ENCODE results near the gene RINL. TPM values are rescaled to one million over a fixed set of nuclear protein-coding genes. Genes with fewer than 3 reads are reported as not detected.
"Not testable (repeated sequence)": the region's sequence is repeated elsewhere in the genome, so short reads cannot be mapped to it uniquely, and the experiment has no call there.

RINL gene
- total RNA-seq, 1 experiment from 2014 or later, result 4.8 TPM

DNA sequence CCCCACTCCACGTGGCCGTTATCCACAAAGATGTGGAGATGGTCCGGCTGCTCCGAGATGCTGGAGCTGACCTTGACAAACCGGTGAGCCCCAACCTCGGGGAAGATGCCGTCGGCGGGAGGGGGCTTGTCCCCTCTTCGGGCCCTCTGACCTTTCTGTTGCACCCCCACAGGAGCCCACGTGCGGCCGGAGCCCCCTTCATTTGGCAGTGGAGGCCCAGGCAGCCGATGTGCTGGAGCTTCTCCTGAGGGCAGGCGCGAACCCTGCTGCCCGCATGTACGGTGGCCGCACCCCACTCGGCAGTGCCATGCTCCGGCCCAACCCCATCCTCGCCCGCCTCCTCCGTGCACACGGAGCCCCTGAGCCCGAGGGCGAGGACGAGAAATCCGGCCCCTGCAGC lies 29.2 kb upstream of the RINL start:
- DNase-seq (ENCODE audit: extremely low read depth, low read depth), result no peak

DNA sequence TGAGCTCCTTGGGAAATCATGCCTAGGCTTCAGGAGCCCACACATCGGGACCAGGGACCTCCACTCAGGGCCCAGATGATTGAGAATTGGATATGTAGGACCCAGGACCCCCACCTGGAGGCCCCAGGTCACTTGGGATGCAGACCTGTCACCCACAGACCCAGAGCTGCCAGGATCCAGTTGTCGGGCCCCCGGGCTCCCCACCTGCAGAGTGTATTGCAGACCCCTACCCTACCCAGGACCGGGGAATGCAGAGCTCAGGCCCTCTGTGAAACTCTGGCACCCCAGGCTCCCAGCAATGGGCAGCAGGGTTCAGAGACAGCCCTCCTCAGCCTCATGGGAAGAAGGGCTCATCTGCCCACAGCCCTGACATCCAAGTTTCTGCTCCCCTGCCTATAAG lies 27.5 kb upstream of the RINL start:
- no peak for DNase-seq (ENCODE audit: extremely low read depth, low read depth)

DNA sequence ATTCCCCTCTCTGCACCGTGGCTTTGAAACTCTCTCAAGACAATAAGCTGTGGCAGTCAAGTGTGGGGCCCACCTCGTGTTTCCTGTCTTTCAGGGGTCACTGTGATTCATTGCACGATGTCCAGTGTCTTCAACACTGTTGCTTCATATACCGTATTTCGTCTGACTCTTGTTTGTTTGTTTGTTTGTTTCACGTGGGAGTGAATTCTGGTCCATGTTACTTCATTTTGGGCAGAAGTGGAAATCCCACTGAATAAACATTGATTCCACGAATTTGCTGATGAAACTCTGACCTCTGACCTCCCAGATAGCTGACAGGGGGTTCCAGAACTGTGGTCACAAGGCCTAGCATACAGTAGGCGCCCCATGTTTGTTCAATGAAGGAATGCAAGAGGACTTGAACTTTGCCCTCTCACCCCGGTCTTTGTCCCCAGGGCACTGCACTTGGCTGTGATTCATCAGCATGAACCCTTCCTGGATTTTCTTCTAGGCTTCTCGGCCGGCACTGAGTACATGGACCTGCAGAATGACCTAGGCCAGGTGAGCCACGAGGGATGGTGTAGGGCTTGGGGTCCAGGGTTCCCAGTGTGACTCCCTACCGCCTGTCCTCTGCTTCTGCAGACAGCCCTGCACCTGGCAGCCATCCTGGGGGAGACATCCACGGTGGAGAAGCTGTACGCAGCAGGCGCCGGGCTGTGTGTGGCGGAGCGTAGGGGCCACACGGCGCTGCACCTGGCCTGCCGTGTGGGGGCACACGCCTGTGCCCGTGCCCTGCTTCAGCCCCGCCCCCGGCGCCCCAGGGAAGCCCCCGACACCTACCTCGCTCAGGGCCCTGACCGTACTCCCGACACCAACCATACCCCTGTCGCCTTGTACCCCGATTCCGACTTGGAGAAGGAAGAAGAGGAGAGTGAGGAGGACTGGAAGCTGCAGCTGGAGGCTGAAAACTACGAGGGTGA lies 26.8 kb upstream of the RINL start:
- no peak for DNase-seq (ENCODE audit: extremely low read depth, low read depth)

DNA sequence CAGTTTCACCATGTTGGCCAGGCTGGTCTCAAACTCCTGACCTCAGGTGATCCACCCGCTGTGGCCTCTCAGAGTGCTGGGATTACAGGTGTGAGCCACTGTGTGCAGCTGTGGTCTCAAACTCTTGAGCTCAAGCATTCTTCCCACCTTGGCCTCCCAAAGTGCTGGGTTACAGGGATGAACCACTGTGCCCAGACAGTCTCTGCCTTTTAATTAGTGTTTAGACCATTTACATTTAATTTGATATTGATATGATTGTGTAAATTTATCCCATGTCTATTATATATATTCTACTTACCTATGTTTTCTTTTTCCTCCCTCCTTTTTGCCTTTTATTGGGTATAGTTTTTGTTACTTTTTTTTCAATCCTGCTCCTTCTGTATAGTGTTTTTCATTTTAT lies 23.6 kb upstream of the RINL start:
- no peak for DNase-seq (ENCODE audit: extremely low read depth, low read depth)

DNA sequence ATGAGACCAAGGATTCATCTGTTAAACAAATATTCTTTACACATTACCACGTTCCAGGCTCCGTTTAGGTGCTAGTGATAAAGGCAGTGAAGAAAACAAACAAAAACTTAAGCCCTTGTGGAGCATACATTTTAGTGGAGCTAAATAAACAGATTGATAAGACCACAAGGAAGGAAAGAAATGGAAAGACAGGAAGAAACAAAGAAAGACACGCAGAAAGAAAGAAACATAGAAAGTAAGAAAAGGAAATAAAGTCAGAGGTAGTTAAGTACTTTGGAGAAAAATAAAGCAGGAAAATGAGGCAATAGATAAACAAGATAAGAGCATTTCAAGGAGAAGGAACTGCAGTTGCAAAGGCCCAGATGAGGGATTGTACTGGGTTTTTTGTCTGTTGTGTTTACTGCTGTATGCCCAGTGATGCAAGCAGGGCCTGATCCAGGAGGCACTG lies 22.7 kb upstream of the RINL start:
- no peak for DNase-seq (ENCODE audit: extremely low read depth, low read depth)

DNA sequence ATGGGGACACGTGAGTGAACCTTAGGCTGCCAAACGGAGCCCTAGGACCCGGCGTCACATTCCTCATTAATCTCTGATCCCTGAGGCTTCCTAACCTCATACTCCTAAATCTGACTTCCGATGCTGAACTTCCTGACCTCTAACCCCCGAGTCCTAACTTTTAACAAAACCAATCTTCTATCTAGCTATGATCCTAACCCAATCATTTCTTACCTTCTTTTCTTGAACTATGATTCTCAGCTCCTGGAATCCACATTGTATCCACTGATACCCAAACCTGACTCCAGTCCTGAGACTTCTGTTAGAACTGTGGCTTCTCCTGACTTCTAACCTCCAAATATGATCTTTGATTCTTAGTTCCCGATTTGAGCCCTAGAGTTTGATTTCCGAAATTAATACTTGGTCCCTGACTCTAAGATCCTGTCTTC lies 22.1 kb upstream of the RINL start:
- DNase-seq (ENCODE audit: extremely low read depth, low read depth), result no peak

DNA sequence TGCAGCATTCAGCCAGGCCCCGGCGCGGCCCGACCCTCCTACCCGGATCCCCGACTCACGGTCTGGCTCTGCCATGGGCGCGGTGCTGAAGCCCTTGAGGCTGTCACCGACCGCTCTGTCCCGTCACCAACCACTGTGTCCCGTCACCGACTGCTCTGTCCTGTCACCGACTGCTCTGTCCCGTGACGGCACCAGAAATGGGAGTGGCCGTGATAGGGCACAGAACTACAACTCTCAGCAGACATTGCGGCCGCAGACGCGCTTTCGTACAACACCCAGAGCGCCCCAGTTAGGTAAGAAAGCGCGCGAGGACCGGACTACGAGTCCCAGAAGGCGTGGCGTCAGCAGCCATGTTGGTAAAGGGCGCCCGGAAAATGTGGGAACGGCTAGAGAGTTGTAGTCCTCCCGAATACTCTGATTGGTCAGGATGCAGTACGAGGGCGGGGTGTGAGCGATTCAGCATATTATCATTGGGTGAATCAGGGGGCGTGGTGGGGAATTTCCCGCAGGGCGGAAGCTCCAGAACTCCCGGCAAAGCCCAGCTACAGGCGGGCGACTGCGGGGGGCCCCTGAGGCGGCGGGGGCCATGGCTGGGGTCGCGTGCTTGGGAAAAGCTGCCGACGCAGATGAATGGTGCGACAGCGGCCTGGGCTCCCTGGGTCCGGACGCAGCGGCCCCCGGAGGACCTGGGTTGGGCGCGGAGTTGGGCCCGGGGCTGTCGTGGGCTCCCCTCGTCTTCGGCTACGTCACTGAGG lies 21.5 kb upstream of the RINL start, which contains the start of the genes NFKBIB and SIRT2:
TSS of gene NFKBIB (plus strand) at position 523 of the 755 bp plus-strand sequence. CDS start at position 587, 64 bp downstream.
TSS of gene SIRT2 (minus strand) at position 172 of the 755 bp plus-strand sequence. CDS start at position 75, 97 bp downstream.
- DNase-seq (ENCODE audit: extremely low read depth, low read depth), result peak; percentile 99

DNA sequence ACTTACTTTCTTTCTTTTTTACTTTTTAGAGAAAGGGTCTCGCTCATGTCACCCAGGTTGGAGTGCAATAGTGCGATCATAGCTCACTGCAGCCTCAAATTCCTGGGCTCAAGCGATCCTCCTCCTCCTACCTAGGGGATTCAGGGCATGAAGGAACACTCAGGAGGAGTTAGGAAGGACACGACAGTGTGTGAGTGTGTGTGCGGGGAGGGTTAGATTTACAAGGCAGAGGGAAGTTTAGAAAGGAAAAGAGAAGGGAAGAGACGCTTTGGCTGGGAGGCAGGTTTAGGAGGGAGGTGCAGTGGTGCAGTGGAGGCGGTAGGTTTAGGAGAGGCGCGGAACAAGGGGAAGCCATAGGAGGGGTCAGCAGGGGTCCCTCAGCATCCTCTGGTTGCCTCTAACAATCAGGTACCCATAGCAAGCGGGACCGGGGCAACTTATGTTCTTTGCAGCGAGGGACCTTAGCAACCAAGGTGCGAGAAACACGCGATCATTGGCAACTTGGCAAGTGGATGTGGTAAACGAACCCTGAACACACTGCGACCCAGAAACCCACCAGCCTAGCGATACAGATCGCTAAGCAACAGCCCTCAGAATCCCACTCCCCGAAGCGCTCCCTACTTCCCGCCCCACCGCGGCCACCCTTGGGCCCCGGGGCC lies 20.8 kb upstream of the RINL start:
- DNase-seq (ENCODE audit: extremely low read depth, low read depth), result no peak

DNA sequence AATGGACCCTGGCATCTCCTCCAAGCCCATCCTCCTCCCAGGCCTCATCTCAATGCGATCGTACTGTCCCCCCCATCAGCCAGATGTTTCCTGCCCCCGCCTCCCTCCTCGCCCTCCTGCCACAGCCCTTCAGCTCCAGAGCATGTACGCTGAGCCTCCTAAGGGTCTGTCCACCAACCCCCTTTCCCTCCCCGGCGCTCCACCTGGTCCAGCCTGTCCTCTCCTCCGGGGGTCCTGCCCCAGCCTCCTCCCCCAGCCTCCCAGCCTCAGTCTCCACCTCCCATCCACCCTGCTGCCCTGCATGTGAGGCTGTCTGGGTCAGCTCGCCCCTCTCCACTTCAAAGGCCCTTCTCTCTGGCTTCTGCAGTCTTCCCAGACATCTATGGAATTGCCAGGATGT lies 16.9 kb upstream of the RINL start:
- no peak for DNase-seq (ENCODE audit: extremely low read depth, low read depth)

DNA sequence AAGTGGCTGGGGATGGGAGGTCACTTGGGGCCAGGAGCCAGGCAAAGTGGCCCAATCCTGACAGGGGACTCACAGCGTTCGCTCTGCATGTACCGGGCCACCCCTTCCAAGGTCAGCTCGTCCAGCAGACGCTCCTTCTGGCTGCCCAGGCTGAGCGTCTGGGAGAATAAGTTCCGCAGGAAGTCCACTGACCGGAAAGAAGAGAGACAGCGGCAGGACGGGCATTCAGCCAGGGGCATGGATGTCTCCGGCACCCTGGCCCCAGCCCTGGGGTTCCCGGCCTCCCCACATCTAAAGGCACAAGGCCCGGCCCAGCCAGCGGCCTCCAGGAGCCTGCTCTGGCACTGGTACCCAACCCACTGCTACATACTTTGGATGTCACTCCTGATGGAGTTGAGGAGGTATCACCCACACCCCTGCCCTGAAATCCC lies 15.3 kb upstream of the RINL start:
- DNase-seq (ENCODE audit: extremely low read depth, low read depth), result no peak

DNA sequence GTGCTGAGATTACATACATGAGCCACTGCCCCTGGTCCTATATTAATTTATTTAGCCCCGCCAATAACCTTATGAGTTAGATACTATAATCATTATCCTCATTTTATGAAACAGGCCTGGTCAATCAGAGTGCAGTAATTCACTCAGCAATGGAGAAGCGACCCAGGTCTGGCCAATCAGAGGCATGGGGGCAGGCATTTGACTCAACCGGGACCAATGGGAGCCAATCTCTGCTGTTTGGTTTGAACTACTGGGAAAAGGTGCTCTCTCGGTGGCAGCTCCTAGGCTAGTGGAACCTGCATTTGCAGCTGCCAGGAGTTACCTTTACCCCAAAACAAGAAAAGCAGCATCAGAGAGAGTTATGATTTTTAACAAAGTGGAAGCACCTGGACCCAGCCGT lies 14.8 kb upstream of the RINL start:
- DNase-seq (ENCODE audit: extremely low read depth, low read depth), result no peak

DNA sequence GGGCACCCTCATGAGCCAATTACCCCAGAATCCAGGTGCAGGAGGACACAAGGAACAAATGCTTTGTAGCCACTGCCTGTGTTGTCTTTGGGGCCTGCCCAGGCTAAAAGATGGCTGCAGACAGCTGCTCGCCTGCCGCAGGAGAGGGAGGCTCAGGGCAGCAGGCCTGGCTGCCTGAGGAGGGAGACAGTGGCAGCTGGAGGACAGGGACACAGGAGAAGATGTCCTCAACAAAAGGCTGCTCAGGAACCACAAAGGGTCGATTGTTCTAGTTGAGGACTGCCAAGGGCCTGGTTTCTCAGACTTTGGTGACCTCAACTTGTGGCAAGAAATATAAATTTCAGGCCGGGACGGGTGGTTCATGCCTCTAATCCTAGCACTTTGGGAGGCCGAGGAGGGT lies 13.7 kb upstream of the RINL start:
- no peak for DNase-seq (ENCODE audit: extremely low read depth, low read depth)

DNA sequence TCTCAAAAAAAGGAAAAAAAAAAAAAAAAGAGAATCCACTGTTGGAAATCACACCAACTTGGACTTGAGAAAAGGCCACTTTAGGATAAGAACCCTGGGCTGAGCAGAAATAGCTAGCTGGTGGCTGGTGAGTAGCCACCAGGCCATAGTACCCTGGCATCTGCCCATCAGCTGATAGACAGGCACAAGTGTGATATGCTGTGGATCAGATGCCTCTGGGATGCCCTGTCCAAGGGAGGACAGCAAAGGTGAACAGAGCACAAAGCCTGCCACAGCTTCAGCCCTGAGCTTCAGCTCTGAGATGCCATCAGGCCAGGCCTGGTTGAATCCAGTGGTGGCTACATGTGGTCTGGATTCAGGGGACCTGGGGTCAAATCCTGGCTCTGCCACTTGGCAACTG lies 12.6 kb upstream of the RINL start:
- DNase-seq (ENCODE audit: extremely low read depth, low read depth), result no peak

DNA sequence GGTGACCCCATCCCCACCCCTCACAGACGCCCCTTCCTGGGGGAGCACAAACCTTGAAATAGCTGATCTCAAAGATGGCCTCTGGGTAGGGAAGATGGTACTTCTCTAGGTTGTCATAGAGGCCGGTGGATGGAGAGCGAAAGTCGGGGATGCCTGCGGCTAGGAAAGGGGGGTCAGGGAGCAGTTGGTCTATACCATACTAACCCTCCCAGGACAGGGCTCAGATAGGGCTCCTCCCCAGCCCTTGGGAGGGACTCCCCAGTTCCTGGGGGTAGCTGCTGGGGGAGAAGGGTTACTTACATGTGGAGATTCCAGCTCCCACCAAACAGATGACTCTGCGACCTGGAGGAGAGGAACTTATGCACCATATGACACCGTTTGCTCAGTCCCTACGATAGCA lies 11.7 kb upstream of the RINL start:
- DNase-seq (ENCODE audit: extremely low read depth, low read depth), result no peak

DNA sequence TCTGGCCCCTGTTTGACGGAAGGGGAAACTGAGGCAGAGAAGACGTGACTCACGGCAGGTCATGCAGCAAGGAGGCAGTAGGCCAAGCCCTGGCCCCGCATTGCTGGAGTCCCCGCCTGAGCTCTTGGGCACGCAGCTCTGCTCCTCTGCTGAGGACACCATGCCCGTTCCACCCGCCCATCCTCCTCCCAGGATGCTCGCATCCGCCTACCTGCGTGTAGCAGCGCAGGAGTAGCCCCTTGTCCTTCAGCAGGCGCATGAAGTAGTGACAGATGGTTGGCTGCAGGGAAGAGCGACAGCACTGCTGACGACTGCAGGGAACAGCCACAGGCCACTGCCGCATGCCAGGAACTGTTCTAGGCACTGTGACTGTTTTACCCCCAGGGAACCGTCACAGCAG lies 10.8 kb upstream of the RINL start:
- DNase-seq (ENCODE audit: extremely low read depth, low read depth), result no peak

DNA sequence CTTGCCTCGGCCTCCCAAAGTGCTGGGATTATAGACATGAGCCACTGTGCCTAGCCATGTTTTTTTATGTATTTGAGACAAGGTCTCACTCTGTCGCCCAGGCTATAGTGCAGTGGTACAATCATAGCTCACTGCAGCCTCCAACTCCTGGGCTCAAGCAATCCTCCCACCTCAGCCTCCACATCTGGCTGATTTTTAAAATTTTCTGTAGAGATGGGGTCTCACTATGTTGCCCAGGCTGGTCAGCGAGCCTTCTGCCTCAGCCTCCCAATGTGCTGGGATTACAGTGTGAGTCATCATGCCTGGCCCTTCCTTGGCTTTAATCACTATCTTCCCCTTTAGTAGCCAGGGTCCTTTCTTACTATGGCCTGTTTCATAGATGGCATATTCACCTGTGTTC lies 6.6 kb upstream of the RINL start:
- DNase-seq (ENCODE audit: extremely low read depth, low read depth), result not testable (repeated sequence)

DNA sequence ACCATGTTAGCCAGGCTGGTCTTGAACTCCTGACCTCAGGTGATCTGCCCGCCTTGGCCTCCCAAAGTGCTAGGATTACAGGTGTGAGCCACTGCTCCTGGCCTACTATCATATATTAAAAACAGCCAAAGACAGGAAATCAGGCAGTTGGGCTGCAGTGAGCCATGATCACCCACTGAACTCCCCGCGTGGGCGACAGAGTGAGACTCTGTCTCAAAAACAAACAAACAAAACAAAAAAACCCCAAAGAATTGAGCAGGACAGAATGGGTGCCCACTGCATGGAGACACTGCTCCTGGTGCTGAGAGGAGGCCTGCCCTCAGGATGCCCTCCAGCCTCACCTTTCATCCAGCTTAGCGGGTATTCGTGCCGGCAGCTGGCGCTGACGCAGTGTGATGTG lies 5.2 kb upstream of the RINL start:
- DNase-seq (ENCODE audit: extremely low read depth, low read depth), result no peak

DNA sequence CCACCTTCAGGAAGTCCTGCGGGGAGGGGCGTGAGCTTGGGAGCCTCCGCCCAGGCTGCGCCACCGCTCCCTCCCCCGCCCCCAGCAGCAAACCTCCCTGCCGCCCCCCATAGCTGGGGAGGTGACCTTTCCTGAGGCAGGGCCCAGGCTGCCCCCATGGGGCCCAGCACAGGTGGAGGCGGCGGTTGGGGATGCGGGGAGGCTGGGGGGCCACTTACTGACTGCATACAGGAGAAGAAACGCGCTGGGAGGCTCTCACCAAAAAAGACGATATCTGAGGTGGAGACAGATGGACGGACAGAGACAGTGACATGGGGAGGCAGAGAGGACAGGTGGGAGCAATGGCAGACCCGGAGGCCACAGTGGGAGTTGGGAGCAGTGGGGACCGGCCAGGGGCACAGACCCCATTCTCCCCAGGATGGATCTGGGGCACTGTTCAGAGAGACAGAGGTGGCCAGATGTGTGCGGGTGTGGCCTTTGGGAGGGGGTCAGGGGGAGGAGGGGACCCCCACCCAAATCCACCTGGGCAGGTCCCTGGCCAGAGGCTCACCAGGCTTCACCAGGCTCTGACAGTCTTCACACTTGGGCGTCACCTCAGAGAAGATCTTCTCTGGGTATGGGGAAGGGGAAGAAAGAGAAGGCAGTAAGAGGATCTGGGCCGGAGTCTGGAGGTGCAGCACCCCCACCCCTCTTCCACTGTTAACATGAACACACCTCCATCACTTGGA lies 3.0 kb upstream of the RINL start:
- DNase-seq (ENCODE audit: extremely low read depth, low read depth), result no peak

DNA sequence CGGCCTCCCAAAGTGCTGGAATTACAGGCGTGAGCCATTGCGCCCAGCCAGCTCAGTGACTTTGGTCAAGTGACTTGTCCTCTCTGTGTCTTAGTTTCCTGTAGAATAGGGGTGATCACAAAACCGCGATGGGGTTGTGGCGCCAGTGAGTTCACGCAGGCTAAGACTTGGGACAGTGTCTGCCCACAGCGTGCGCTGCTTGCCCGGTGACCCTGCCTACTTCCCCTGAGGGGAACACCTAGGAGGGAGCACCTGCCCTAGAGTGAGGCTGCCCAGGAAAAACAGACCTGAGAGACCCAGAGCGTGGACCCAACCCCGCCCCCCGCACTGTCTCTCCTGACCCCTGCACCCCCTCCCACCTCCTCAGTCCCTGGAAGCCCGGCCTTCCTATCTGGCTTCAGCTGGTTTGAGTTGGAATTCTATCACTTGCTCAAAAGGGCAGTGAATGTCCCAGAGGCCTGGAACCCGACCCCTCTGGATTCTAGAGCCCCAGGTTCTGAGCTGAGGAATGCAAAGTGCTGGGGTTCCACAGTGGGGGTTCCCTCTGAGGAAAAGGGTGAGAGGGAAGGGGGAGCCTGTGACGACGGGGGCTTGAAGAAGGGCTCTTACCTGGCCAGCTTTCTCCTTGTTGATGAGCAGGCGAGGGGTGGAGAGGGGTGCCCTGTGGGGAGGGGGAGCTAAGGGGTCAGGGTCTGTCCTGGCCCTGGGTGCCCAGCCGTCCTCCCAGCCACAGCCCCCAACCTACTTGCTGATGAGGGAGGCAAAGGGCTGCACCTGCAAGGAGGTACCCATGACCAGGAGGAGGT lies 2.2 kb upstream of the RINL start:
- DNase-seq (ENCODE audit: extremely low read depth, low read depth), result no peak

DNA sequence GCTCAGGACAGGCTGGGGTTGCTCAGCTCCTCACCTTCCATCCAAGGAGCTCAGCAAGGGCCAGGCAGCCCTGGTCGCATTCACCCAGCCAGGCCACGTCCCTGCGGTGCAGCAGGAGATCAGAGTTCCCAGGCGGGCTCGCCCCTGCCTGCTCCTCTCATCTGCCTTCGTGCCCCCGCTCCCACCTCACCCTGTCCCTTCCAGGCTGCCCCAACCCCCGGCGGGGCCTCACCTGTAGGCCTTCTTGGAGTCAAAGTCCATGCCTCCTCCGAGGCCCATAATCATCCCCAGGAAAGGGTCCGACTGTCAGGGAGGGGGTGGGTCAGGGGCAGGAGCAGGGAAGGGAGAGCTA lies 1.3 kb upstream of the RINL start:
- DNase-seq (ENCODE audit: extremely low read depth, low read depth), result no peak

All from NCI-H460 (cell line).